Measurements from ENCODE around the gene MRPL48.
A peak's percentile ranks its signal among the peaks of the same experiment; 100 is the strongest.

The MRPL48 gene

DNA sequence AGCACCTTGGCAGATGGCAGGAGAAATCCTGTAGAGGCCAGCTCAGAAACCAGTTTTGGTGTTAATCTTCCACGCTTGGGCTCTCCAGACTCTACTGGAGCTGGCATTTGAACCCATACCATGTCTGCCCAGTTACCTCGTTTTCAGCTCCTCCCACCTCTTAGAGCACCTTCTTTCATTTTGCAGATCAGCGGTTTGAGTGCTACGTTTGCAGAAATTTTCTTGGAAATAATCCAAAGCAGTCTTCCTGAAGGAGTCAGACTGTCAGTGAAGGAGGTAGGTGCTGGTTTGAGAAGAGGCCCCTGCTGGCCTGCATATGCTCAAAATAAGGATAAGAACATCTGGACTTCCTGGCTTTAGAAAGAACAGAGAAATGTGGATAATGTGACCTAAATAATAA, 75.3 kb downstream of the MRPL48 start:
- Histone ChIP-seq H3K27me3 (replicated peaks; ENCODE audit: control insufficient read depth, insufficient read depth, low read length, poor library complexity, severe bottlenecking) (no peaks in the 10 kb centered on the region), H3K4me3 (ENCODE audit: insufficient read depth, low read depth, low read length, poor library complexity, severe bottlenecking) (no peak overlapping the region), H3K36me3 (ENCODE audit: control insufficient read depth, insufficient read depth, low read length) (peaks cover 6% of the 10 kb centered on the region), H3K27ac (ENCODE audit: insufficient read depth, low read length, poor library complexity, severe bottlenecking) (no peak overlapping the region), H3K4me1 (ENCODE audit: control insufficient read depth, insufficient read depth, low read length, poor library complexity, severe bottlenecking) (no peaks in the 10 kb centered on the region), H3K9me3 (ENCODE audit: control insufficient read depth, low read length) (no peaks in the 10 kb centered on the region)
- no peak for DNase-seq

DNA sequence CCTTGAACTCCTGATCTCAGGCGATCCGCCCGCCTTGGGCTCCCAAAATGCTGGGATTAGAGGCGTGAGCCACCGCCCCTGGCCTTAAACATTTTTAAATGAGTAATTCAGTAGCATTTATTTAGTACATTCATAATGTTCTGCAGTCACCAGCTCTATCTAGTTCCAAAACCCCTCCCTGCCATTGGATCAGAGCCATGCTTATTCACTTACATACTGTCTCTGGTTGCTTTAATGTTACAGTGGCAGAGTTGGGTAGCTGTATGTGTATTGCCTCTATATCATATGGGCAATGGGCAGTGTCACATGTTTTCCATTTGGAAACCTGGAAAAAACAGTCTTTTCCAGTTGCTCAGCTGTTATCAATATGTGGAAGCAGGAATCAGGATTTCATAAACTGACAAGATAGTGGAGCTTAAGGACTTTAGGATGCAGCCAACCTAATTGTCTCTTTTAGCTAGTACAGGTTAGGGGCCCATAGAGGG, 78.5 kb downstream of the MRPL48 start:
- Histone ChIP-seq H3K27me3 (replicated peaks; ENCODE audit: control insufficient read depth, insufficient read depth, low read length, poor library complexity, severe bottlenecking) (no peaks in the 10 kb centered on the region), H3K27ac (ENCODE audit: insufficient read depth, low read length, poor library complexity, severe bottlenecking) (no peak overlapping the region), H3K4me1 (ENCODE audit: control insufficient read depth, insufficient read depth, low read length, poor library complexity, severe bottlenecking) (no peaks in the 10 kb centered on the region), H3K9me3 (ENCODE audit: control insufficient read depth, low read length) (no peaks in the 10 kb centered on the region), H3K36me3 (ENCODE audit: control insufficient read depth, insufficient read depth, low read length) (peaks cover 6% of the 10 kb centered on the region), H3K4me3 (ENCODE audit: insufficient read depth, low read depth, low read length, poor library complexity, severe bottlenecking) (no peak overlapping the region)
- DNase-seq = no peak

- Histone ChIP-seq H3K27ac (ENCODE audit: insufficient read depth, low read length, poor library complexity, severe bottlenecking) (no peak overlapping the region), H3K27me3 (replicated peaks; ENCODE audit: control insufficient read depth, insufficient read depth, low read length, poor library complexity, severe bottlenecking) (no peaks in the 10 kb centered on the region)
- DNase-seq = no peak
Observed at GRCh38 chr11:73866586-73866996, 78.9 kb downstream of the MRPL48 start.

DNA sequence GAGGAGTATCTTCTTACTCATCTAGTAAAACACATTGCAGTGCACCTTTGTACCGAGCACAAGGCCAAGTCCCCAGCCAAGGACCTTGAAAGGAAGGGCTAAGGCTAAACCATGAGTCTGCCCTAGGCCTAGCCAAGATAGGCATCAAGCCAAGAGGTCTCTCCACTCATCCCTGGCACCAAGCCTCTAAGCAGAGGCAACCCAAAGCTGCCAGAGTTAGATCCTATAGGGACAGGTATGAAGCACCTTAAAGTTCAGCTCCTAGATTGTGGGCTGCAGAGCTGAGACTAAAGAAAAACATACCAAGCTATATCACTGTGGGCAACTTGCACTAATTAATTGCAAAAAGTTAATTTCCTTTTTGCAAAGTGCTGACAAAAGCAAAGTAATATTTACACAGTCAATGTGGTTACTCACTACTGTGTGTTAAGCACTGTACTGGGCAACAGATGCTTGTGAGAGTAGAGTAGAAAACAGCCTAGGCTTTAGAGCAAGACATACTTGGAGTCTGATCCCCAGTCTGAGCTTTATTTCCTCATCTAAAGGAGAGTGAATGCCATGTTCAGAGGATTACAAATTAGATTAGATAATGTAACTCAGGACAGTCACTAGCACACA, 81.8 kb downstream of the MRPL48 start:
- no peak overlapping the region for H3K4me3 ChIP-seq (ENCODE audit: insufficient read depth, low read depth, low read length, poor library complexity, severe bottlenecking)
- DNase-seq = no peak
- no peaks in the 10 kb centered on the region for H3K4me1 ChIP-seq (ENCODE audit: control insufficient read depth, insufficient read depth, low read length, poor library complexity, severe bottlenecking)
- H3K27me3 ChIP-seq (replicated peaks; ENCODE audit: control insufficient read depth, insufficient read depth, low read length, poor library complexity, severe bottlenecking) = no peaks in the 10 kb centered on the region
- H3K27ac ChIP-seq (ENCODE audit: insufficient read depth, low read length, poor library complexity, severe bottlenecking) = no peak overlapping the region
- no peaks in the 10 kb centered on the region for H3K9me3 ChIP-seq (ENCODE audit: control insufficient read depth, low read length)
- H3K36me3 ChIP-seq (ENCODE audit: control insufficient read depth, insufficient read depth, low read length) = peaks cover 20% of the 10 kb centered on the region

More at GRCh38 chr11:73866586-73866996, 78.9 kb downstream of the MRPL48 start:
- H3K4me1 ChIP-seq (ENCODE audit: control insufficient read depth, insufficient read depth, low read length, poor library complexity, severe bottlenecking) = no peaks in the 10 kb centered on the region
- no peaks in the 10 kb centered on the region for H3K9me3 ChIP-seq (ENCODE audit: control insufficient read depth, low read length)
- no peak overlapping the region for H3K4me3 ChIP-seq (ENCODE audit: insufficient read depth, low read depth, low read length, poor library complexity, severe bottlenecking)
- H3K36me3 ChIP-seq (ENCODE audit: control insufficient read depth, insufficient read depth, low read length) = peaks cover 6% of the 10 kb centered on the region

DNA sequence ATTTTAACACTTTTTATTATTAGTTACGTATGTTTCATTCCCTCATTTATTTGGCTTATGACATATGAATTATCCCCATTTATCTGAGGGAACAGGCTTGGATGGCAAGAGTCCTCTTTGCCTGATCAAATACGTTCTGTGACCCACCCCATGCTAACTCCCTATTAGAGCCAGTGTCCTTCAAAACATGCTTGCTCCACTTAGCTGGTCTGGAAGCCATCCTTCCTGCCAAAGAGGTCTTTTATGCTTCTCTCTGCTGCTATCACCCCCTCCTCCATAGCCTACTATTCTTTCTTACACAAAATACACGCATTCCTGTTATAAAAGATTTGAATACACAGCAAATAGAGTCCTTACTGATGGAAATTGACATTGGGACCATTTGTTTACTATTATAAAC, 82.6 kb downstream of the MRPL48 start:
- Histone ChIP-seq H3K9me3 (ENCODE audit: control insufficient read depth, low read length) (no peaks in the 10 kb centered on the region), H3K27me3 (replicated peaks; ENCODE audit: control insufficient read depth, insufficient read depth, low read length, poor library complexity, severe bottlenecking) (no peaks in the 10 kb centered on the region), H3K27ac (ENCODE audit: insufficient read depth, low read length, poor library complexity, severe bottlenecking) (no peak overlapping the region), H3K4me1 (ENCODE audit: control insufficient read depth, insufficient read depth, low read length, poor library complexity, severe bottlenecking) (peaks cover 7% of the 10 kb centered on the region), H3K36me3 (ENCODE audit: control insufficient read depth, insufficient read depth, low read length) (peaks cover 18% of the 10 kb centered on the region), H3K4me3 (ENCODE audit: insufficient read depth, low read depth, low read length, poor library complexity, severe bottlenecking) (no peak overlapping the region)
- DNase-seq = no peak

DNA sequence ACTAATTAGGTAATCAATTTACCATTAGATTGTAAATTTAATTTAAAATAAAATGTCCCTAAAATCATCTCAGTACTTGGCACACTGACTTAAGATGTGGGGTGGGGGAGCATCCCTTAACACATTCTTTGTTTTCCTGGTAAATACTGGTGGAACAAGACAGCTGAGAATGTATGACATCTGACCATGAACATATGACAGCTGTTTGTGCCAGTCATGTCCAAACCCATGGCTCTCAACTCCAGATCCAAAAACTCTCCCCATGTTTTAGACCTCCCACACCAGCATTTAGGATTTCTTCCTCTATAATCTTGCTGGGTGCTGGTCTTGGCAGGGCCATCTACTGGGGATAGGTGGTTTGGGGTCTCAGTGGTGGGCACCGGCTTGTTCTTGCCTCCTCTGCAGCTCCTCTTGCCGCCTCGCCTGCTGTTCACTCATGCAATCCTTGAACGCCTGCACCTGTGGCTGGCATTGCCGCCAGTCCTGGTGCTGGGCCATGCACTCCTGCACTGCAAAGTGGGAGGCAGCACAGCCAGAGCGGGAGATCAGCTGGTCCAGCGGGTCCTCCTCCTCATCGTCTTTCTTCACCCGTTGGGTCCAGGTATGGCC, 85.2 kb downstream of the MRPL48 start:
- Histone ChIP-seq H3K9me3 (ENCODE audit: control insufficient read depth, low read length) (no peaks in the 10 kb centered on the region), H3K4me3 (ENCODE audit: insufficient read depth, low read depth, low read length, poor library complexity, severe bottlenecking) (no peak overlapping the region), H3K36me3 (ENCODE audit: control insufficient read depth, insufficient read depth, low read length) (peaks cover 18% of the 10 kb centered on the region), H3K27me3 (replicated peaks; ENCODE audit: control insufficient read depth, insufficient read depth, low read length, poor library complexity, severe bottlenecking) (no peaks in the 10 kb centered on the region), H3K27ac (ENCODE audit: insufficient read depth, low read length, poor library complexity, severe bottlenecking) (no peak overlapping the region), H3K4me1 (ENCODE audit: control insufficient read depth, insufficient read depth, low read length, poor library complexity, severe bottlenecking) (peaks cover 24% of the 10 kb centered on the region)
- DNase-seq = no peak

DNA sequence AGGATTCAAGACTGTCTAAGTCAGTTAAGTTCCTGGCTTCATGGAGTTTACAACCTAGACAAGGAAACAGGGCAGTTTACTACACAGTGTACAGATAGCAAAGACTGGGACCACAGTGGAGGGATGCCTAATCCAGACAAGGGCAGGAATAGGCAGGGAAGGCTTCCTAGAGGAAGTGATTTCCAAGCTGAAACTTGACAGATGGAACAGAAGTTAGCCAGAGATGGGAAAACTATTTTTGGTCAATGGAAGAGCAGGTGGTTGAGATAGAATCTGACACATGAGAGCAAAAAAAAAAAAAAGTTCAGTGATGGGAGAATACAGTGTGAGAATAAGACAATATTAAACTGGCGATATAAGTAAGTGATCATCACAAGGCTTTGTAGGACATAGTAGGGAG, 87.7 kb downstream of the MRPL48 start:
- H3K4me3 ChIP-seq (ENCODE audit: insufficient read depth, low read depth, low read length, poor library complexity, severe bottlenecking) = no peak overlapping the region
- DNase-seq = no peak
- peaks cover 24% of the 10 kb centered on the region for H3K4me1 ChIP-seq (ENCODE audit: control insufficient read depth, insufficient read depth, low read length, poor library complexity, severe bottlenecking)
- H3K27me3 ChIP-seq (replicated peaks; ENCODE audit: control insufficient read depth, insufficient read depth, low read length, poor library complexity, severe bottlenecking) = no peaks in the 10 kb centered on the region
- no peak overlapping the region for H3K27ac ChIP-seq (ENCODE audit: insufficient read depth, low read length, poor library complexity, severe bottlenecking)
- no peaks in the 10 kb centered on the region for H3K9me3 ChIP-seq (ENCODE audit: control insufficient read depth, low read length)
- H3K36me3 ChIP-seq (ENCODE audit: control insufficient read depth, insufficient read depth, low read length) = peaks cover 18% of the 10 kb centered on the region

GRCh38 chr11:73875840-73876239, 88.2 kb downstream of the MRPL48 start:
- H3K27me3 ChIP-seq (replicated peaks; ENCODE audit: control insufficient read depth, insufficient read depth, low read length, poor library complexity, severe bottlenecking) = no peaks in the 10 kb centered on the region
- H3K4me1 ChIP-seq (ENCODE audit: control insufficient read depth, insufficient read depth, low read length, poor library complexity, severe bottlenecking) = peaks cover 24% of the 10 kb centered on the region
- no peak for DNase-seq
- H3K9me3 ChIP-seq (ENCODE audit: control insufficient read depth, low read length) = no peaks in the 10 kb centered on the region
- peak overlapping the region; percentile 76 for H3K27ac ChIP-seq (ENCODE audit: insufficient read depth, low read length, poor library complexity, severe bottlenecking)
- H3K36me3 ChIP-seq (ENCODE audit: control insufficient read depth, insufficient read depth, low read length) = peaks cover 18% of the 10 kb centered on the region
- peak overlapping the region; percentile 74 for H3K4me3 ChIP-seq (ENCODE audit: insufficient read depth, low read depth, low read length, poor library complexity, severe bottlenecking)

DNA sequence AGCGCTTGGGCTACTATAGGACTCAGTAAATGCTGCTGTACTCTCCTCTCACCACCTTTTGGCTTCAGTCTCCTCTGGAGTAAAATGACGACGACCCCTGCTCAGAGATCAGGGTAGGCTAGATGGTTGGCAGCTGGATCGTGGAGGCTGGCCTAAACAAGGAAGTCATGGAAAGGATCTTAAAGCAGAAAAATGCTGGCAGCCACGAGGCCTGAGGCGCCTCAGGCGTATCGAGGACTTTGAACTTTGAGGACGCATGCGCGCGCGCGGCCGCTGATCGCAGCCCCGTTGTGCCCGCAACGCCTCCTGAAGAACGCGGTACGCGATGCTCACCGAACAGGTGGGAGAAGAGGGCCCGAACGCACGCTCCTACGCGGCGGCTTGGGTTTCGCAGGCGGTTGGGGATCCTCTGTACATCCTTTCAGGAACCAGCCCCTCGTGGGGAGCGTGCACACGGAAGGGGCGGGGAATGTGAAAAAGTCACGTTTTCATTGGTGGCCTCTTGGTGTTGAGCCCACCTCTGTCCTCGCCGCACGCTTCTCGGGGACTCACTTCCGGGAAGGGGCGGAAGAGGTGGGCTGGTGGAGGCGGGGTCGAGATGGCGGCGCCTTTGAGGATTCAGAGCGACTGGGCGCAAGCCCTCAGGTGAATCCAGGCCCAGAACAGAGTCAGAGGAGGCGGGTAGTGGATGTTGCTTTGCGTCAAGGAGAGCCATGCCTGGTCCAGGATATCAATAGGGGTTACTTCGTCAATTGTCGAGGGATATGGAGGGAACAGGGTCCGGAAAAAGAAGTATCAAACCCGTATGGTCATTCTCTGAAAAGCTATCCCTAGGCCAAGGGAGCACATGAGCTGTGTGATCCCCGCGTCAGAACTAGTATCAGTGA, 89.0 kb downstream of the MRPL48 start, which contains the start of the genes COA4 and PAAF1:
Gene COA4 (minus strand): TSS at position 423 of the 887 bp plus-strand sequence. CDS start 3,468 bp downstream, outside the sequence.
Gene PAAF1 (plus strand): TSS at position 576 of the 887 bp plus-strand sequence. CDS start 23 bp downstream, at position 599.
- peak within 1 kb of the TSS; percentile 74 for H3K4me3 ChIP-seq (ENCODE audit: insufficient read depth, low read depth, low read length, poor library complexity, severe bottlenecking)
- peaks cover 18% of the 10 kb centered on the region for H3K36me3 ChIP-seq (ENCODE audit: control insufficient read depth, insufficient read depth, low read length)
- peaks cover 24% of the 10 kb centered on the region for H3K4me1 ChIP-seq (ENCODE audit: control insufficient read depth, insufficient read depth, low read length, poor library complexity, severe bottlenecking)
- H3K27me3 ChIP-seq (replicated peaks; ENCODE audit: control insufficient read depth, insufficient read depth, low read length, poor library complexity, severe bottlenecking) = no peaks in the 10 kb centered on the region
- peak; percentile 87 to 91 (median 91) for DNase-seq
- no peaks in the 10 kb centered on the region for H3K9me3 ChIP-seq (ENCODE audit: control insufficient read depth, low read length)
- peak within 1 kb of the TSS; percentile 76 for H3K27ac ChIP-seq (ENCODE audit: insufficient read depth, low read length, poor library complexity, severe bottlenecking)

Data from effector memory CD4-positive, alpha-beta T cell (primary cell).